Islet of Langerhans (tissue), 1 donor: ENCODE measurements around the gene JAG1.
"Not testable (repeated sequence)": the region's sequence is repeated elsewhere in the genome, so short reads cannot be mapped to it uniquely, and the experiment has no call there.

Experiments used
- FAIRE-seq: peaks from one replicate; lab custom pipeline; 2011; peaks lifted over from hg19 to GRCh38; lab: Jason Lieb, UNC

The JAG1 gene

GRCh38 chr20:10636326-10636818 lies 37.4 kb downstream of the JAG1 start:
- FAIRE-seq: no peak

- no peak for FAIRE-seq
Observed at GRCh38 chr20:10635476-10636208, 38.2 kb downstream of the JAG1 start.

DNA sequence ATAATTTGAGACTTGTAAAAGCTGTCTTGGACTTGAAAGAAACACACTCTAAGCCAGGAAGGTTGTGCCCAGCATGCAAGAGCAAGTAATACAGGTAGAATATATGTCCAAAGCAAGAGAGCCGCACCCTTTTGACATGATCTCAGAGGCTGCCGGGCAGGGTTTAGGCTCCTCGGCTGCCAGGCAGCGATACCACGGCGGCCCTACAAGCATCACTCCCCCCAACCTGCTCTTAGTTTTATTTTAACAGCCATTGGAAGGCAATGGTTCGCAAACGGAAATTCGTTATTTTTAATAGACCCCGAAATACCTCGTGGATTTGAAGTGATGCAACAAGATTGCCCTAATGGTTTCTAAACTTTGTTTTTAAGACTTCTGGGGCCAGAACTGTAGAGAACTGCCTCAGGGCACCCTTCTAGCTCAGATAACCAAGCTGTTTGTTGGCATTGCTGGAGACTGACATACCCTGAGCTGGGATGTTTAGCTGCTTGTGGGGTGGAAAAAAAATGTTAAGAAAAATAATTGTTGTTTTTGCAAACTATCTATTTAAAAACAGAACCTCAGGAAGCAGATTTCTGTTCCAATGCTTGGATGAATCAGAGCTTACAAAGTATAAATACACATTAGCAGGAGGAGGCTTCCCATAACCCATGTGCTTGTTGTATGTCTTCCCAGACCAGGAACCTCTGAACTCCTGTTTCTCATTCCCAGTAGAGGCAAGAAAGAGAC lies 39.0 kb downstream of the JAG1 start:
- no peak for FAIRE-seq

- no peak for FAIRE-seq
Observed at GRCh38 chr20:10634211-10634610, 39.6 kb downstream of the JAG1 start.

DNA sequence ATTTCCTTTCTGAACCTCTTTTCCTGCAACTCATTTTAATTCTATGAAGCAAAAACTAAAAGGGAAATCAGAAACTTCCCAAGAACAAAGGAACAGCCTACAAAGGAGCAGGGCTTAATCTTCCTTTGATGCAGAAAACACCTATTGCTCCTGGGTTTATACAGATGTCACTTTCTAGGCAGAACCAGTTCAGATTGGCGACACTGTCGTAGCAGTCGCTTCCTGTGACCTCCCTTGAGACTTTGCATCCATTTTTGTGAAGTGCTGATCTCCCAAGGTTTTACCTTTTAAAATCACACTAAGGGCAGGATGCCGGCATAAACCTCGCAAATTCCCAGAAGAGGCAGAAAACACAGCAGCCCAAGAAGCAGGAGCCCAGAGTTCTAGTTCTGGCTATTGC lies 40.1 kb downstream of the JAG1 start:
- FAIRE-seq: no peak

DNA sequence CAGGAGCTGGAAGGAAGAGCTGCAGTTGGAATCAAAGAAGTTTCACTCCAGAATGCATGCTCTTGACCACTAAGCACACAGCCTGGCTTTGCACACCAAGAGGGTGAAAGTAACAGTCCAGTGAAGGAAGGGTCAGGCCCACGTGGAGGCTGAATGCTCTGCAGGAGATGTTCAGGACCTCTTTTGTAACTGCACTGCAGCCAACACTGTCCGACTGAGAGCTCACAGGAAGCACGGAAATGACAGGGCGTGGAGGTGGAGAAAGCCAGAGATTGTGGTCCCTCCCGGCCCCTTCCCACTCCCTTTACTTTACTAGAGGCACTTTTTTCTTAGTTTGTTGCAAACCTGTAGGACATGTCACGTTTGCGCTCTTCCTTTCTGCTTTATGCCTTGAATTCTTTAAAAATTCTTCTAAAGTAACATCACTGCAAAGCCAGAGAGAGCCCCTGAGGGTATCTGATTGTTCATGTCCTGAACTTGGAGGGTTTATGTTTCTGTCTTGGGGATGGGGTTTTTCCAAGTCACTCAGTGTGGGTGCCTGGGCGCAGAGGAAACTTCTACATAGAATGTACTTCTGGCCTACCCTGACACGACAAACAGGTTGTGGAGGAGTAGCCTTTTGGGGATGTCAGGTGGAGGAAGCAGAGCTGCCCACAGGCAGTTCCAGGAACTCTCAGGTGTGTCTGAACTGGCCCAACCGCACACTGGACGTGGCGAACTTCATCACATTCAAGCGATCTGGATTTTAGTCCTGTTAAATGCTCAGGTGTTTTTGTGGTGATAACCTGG lies 40.9 kb downstream of the JAG1 start:
- no peak for FAIRE-seq

GRCh38 chr20:10631126-10631525 lies 42.7 kb downstream of the JAG1 start:
- FAIRE-seq: no peak

GRCh38 chr20:10629946-10630650 lies 43.7 kb downstream of the JAG1 start:
- FAIRE-seq: no peak

- FAIRE-seq: no peak
Observed at GRCh38 chr20:10626896-10627295, 46.9 kb downstream of the JAG1 start.

DNA sequence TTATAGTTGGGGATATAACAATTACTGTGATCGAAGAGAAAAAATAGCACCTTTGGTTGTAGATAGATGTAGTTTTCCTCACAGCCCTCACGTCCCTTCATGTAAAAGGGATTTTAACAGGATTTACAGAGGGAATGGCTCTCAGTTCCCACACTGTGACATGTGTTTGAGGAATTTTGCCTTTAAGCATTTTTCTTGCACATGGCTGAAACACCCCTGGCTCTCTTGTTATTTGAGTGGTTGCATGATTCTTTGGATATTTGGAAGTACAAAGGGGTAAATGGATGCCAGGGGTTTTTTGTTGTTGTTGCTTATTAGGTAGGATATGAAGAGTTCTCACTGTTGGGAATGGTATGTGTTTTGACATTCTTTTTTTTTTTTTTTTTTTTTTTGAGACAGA lies 48.2 kb downstream of the JAG1 start:
- no peak for FAIRE-seq

GRCh38 chr20:10622657-10623418 lies 51.0 kb downstream of the JAG1 start:
- no peak for FAIRE-seq

DNA sequence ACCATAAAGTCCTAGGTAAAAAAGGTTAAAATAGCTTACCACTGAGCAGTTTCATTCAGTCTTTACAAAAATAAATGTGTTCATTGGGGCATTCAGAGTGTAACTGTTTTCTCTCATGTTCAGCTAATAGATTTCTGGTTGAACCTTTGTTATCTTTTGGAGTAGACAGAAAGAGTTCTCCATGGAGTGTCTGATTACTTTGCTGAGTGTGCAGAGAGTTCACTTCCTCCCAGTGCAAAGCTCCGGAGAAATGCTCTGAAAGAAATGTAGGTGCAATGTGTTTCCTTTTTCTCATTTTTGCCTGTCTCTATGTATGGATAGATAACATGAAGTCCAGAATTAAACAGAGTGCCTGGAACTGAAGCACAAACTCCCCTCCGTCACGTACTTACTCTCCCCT lies 52.6 kb downstream of the JAG1 start:
- FAIRE-seq: no peak

- FAIRE-seq: no peak
Observed at GRCh38 chr20:10619427-10619826, 54.4 kb downstream of the JAG1 start.

- FAIRE-seq: no peak
Observed at GRCh38 chr20:10618611-10619245, 55.1 kb downstream of the JAG1 start.

DNA sequence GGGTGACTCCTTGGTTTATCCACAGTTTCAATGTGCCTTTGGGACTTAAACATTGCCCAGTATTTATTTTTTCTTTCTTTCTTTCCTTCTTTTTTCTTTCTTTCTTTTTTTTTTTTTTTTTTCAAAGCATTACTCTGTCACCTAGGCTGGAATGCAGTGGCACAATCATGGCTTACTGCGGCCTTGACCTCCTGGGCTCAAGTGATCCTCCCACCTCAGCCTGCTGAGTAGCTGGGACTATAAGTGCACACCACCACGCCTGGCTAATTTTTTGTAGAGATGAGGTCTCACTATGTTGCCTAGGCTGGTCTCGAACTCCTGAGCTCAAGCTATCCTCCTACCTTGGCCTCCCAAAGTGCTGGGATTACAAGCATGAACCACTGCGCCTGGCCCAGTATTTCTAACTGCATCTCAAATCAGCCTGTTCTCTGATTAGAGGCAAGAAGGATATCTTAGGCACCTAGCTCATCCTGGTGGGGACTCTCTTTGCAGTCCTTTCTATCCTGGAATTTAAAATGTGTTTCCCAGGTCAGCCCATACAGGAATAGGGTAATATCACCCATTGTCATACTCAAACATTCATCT lies 56.2 kb downstream of the JAG1 start:
- FAIRE-seq: not testable (repeated sequence)

DNA sequence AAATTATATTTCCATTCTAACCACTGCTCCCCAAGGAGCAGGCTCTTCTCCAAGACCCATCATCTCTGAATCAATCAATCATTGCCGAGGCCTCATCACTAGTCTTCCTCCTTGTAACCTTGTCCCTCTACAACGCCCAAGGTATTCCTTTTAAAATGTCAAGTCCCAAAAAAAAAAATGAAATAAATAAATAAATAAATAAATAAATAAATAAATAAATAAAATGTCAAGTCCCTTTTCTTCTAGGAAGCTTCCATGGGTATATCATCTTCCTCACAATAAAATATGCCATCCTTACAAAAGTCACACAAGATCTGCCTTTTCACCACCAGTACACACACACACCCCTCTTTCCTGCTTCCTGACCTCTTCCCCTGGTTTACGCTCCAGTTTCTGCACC lies 57.6 kb downstream of the JAG1 start:
- FAIRE-seq: no peak

GRCh38 chr20:10613911-10614310 lies 59.9 kb downstream of the JAG1 start:
- no peak for FAIRE-seq

- not testable (repeated sequence) for FAIRE-seq
Observed at GRCh38 chr20:10613426-10613825, 60.4 kb downstream of the JAG1 start.

GRCh38 chr20:10611357-10611756 lies 62.4 kb downstream of the JAG1 start:
- no peak for FAIRE-seq

DNA sequence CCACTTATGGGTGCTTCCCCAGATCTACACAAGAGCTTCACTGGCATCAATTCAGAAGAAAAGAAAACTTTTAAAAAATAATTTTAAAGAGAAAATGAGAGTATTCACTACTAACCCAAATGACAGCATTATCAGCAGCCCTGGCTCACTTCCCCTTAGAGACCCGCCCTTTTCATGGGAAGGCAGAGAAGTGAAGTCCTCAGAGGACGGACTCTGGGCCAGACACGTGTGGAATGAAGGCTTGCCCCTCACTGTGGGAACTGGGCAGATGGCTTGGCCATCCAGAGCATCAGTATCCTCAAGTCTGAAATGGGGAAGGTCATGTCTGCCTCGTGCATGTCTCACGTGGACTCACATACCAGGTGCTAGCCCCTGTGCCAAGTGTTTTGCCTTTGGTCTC lies 63.5 kb downstream of the JAG1 start:
- FAIRE-seq: no peak

GRCh38 chr20:10609770-10610169 lies 64.0 kb downstream of the JAG1 start:
- no peak for FAIRE-seq
